SK-N-SH treated with all-trans-retinoic acid at 6 μM for 48 hours (cell line): ENCODE results near the gene FOXF2.

Source experiments
- CSDC2 ChIP-seq: fragments of 250-450 bp; sonication (Bioruptor Pico); IDR thresholded peaks from 2 replicates; pipeline ENCODE4 v1.5.0; 2020; ENCODE audit warnings: mild to moderate bottlenecking, moderate library complexity
- TCF4 ChIP-seq: fragments of 250-450 bp; sonication (Bioruptor Pico); IDR thresholded peaks from 2 replicates; pipeline ENCODE4 v1.8.0; 2021; ENCODE audit warnings: mild to moderate bottlenecking, moderate library complexity, borderline replicate concordance
- ZFP3 ChIP-seq: fragments of 250-450 bp; sonication (Bioruptor Pico); IDR thresholded peaks from 2 replicates; pipeline ENCODE4 v1.5.0; 2020; ENCODE audit warnings: mild to moderate bottlenecking, moderate library complexity
- ZFP30 ChIP-seq: fragments of 450-650 bp; formaldehyde crosslinking; IDR thresholded peaks from 2 replicates; pipeline ENCODE4 v1.5.0; 2022; ENCODE audit warnings: mild to moderate bottlenecking, moderate library complexity
- TF ChIP-seq, protein P1 (sequence below): fragments of 250-450 bp; sonication (Bioruptor Pico); IDR thresholded peaks from 2 replicates; pipeline ENCODE4 v1.5.1; 2020; ENCODE audit warnings: low read depth, mild to moderate bottlenecking, moderate library complexity
- TF ChIP-seq, protein P2 (sequence below): fragments of 250-450 bp; sonication (Bioruptor Pico); IDR thresholded peaks from 2 replicates; pipeline ENCODE4 v1.8.0; 2020; ENCODE audit warnings: mild to moderate bottlenecking, moderate library complexity, borderline replicate concordance
- TF ChIP-seq, protein P3 (sequence below): fragments of 250-450 bp; sonication (Bioruptor Pico); IDR thresholded peaks from 2 replicates; pipeline ENCODE4 v1.5.0; 2020; ENCODE audit warnings: mild to moderate bottlenecking, moderate library complexity

DNA sequence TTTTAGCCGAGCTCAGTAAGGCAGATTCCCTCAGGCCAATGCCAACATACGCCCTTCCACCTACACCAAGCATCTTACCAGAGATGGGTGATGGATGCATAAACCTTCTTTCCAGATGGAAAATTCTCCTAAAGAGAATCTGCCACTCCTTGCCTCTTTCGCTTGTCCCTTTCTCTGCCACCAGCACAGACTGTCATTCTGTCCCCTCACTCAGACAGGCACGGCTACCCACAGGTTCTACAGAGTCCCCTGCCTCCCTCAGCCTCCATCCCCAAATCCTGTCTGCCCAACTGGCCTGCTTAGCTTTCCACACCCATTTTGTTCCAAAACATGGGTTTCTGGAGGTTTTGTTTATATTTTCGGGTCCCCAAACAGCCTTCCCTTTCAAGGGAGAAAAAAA is 12.7 kb upstream of the FOXF2 start:
- no peak for TF ChIP-seq ZFP3 (CRISPR knock-in tag)
- TF ChIP-seq, protein P1, sequence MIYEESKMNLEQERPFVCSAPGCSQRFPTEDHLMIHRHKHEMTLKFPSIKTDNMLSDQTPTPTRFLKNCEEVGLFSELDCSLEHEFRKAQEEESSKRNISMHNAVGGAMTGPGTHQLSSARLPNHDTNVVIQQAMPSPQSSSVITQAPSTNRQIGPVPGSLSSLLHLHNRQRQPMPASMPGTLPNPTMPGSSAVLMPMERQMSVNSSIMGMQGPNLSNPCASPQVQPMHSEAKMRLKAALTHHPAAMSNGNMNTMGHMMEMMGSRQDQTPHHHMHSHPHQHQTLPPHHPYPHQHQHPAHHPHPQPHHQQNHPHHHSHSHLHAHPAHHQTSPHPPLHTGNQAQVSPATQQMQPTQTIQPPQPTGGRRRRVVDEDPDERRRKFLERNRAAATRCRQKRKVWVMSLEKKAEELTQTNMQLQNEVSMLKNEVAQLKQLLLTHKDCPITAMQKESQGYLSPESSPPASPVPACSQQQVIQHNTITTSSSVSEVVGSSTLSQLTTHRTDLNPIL (CRISPR knock-in tag) = no peak
- TF ChIP-seq TCF4 (CRISPR knock-in tag) = no peak
- TF ChIP-seq, protein P2, sequence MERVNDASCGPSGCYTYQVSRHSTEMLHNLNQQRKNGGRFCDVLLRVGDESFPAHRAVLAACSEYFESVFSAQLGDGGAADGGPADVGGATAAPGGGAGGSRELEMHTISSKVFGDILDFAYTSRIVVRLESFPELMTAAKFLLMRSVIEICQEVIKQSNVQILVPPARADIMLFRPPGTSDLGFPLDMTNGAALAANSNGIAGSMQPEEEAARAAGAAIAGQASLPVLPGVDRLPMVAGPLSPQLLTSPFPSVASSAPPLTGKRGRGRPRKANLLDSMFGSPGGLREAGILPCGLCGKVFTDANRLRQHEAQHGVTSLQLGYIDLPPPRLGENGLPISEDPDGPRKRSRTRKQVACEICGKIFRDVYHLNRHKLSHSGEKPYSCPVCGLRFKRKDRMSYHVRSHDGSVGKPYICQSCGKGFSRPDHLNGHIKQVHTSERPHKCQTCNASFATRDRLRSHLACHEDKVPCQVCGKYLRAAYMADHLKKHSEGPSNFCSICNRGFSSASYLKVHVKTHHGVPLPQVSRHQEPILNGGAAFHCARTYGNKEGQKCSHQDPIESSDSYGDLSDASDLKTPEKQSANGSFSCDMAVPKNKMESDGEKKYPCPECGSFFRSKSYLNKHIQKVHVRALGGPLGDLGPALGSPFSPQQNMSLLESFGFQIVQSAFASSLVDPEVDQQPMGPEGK (CRISPR knock-in tag) = no peak
- no peak for TF ChIP-seq ZFP30
- no peak for TF ChIP-seq CSDC2
- TF ChIP-seq, protein P3, sequence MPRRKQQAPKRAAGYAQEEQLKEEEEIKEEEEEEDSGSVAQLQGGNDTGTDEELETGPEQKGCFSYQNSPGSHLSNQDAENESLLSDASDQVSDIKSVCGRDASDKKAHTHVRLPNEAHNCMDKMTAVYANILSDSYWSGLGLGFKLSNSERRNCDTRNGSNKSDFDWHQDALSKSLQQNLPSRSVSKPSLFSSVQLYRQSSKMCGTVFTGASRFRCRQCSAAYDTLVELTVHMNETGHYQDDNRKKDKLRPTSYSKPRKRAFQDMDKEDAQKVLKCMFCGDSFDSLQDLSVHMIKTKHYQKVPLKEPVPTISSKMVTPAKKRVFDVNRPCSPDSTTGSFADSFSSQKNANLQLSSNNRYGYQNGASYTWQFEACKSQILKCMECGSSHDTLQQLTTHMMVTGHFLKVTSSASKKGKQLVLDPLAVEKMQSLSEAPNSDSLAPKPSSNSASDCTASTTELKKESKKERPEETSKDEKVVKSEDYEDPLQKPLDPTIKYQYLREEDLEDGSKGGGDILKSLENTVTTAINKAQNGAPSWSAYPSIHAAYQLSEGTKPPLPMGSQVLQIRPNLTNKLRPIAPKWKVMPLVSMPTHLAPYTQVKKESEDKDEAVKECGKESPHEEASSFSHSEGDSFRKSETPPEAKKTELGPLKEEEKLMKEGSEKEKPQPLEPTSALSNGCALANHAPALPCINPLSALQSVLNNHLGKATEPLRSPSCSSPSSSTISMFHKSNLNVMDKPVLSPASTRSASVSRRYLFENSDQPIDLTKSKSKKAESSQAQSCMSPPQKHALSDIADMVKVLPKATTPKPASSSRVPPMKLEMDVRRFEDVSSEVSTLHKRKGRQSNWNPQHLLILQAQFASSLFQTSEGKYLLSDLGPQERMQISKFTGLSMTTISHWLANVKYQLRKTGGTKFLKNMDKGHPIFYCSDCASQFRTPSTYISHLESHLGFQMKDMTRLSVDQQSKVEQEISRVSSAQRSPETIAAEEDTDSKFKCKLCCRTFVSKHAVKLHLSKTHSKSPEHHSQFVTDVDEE (CRISPR knock-in tag) = no peak
